ENCODE results near the gene LRRN4.

Gene LRRN4

DNA sequence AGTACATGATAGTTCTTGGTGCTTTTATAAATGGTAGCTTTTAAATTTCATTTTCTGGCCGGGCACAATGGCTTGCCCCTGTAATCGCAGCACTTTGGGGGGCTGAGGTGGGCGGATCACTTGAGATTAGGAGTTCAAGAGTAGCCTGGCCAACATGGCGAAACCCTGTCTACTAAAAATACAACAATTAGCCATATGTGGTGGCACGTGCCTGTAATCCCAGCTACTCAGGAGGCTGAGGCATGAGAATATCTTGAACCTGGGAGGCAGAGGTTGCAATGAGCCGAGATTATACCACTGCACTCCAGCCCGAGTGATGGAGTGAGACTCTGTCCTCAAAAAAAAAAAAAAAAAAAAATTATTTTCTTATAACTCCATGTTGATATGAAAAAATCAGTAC lies 36.0 kb downstream of the LRRN4 start:
- no peak for DNase-seq (ENCODE audit: low read depth)
- no peak overlapping the region for H3K4me3 ChIP-seq (ENCODE audit: low read length)
- TF ChIP-seq, protein P1, sequence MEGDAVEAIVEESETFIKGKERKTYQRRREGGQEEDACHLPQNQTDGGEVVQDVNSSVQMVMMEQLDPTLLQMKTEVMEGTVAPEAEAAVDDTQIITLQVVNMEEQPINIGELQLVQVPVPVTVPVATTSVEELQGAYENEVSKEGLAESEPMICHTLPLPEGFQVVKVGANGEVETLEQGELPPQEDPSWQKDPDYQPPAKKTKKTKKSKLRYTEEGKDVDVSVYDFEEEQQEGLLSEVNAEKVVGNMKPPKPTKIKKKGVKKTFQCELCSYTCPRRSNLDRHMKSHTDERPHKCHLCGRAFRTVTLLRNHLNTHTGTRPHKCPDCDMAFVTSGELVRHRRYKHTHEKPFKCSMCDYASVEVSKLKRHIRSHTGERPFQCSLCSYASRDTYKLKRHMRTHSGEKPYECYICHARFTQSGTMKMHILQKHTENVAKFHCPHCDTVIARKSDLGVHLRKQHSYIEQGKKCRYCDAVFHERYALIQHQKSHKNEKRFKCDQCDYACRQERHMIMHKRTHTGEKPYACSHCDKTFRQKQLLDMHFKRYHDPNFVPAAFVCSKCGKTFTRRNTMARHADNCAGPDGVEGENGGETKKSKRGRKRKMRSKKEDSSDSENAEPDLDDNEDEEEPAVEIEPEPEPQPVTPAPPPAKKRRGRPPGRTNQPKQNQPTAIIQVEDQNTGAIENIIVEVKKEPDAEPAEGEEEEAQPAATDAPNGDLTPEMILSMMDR (conservative IDR thresholded peaks at IDR 0.05; ENCODE audit: low read depth, low read length) = no peak

DNA sequence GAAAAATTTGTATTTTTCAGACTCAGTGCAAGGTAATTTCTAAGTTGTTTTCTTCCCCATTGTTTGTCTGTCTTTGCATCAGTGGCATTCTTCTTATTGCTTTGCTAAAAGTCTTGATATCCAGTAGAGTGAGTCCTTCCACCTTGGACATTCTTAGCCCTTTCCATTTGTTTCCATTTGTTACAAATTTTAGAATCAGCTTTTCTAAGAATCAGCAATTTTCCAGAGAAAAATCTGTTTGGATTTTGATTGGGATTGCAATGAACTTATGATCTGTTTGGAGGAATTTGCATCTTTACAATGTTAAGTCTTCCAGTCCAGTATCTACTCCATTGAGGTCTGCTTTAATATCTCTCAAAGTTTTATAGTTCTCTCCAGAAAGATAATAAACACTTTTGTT lies 36.4 kb downstream of the LRRN4 start:
- TF ChIP-seq, protein P1 (conservative IDR thresholded peaks at IDR 0.05; ENCODE audit: low read depth, low read length) = no peak
- no peak for DNase-seq (ENCODE audit: low read depth)
- no peak overlapping the region for H3K4me3 ChIP-seq (ENCODE audit: low read length)

DNA sequence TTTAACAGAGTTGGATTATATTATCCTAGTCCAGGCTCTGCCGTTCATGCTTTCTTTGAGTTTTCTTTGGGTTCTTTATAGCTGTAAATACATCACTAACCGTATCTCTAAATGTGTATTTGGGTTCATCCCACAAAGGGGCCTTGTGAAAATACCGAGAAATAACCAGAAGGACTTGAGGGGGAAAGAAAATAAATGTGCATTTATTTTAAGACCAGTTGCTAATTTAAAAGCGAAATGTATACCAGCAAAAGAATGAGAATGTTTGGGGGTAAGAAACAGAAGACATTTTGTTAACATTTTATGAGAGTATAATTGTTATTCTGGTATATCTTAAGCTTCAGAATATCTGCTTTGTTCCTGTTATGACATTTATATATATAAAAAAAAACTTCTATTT lies 38.9 kb downstream of the LRRN4 start:
- TF ChIP-seq, protein P1 (conservative IDR thresholded peaks at IDR 0.05; ENCODE audit: low read depth, low read length) = no peak
- H3K4me3 ChIP-seq (ENCODE audit: low read length) = no peak overlapping the region
- no peak for DNase-seq (ENCODE audit: low read depth)

DNA sequence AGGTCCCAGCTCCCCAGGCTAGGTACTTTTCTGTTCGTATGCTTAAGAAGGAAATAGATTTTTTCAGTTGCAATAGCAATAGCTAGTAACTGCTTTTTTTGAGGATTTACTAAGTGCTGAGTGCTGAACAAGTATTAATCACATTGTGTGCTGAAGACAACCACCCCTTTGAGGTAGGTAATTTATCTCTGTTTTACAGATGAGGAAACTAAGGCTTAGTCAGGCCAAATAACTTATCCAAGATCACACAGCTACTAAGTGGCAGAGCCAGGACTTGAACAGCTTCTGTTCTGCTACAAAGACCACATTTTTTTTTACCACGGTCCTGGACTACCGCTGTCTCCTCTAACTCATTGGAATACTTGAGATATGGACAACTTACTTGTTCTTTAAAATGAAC lies 39.8 kb downstream of the LRRN4 start:
- DNase-seq (ENCODE audit: low read depth) = no peak
- H3K4me3 ChIP-seq (ENCODE audit: low read length) = no peak overlapping the region
- TF ChIP-seq, protein P1 (conservative IDR thresholded peaks at IDR 0.05; ENCODE audit: low read depth, low read length) = no peak

DNA sequence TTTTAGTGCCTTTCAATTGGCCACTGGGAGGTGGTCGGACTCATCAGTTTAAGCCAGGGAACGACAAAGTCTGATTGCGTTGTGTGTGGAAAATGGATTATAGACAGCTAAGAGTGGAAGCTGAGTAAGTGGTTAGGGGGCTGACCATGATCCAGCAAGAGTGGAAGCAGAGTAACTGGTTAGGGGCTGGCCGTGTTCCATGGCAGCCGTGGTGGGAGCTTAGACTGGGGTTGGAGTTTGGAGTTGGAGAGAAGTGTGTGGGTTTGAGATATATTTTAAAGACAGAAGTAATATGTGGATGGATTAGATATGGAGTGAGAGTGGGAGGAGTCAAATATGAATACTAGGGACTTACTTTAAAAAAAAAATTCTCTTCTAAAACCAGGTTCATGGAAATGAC lies 41.7 kb downstream of the LRRN4 start:
- no peak for DNase-seq (ENCODE audit: low read depth)
- H3K4me3 ChIP-seq (ENCODE audit: low read length) = no peak overlapping the region
- TF ChIP-seq, protein P1 (conservative IDR thresholded peaks at IDR 0.05; ENCODE audit: low read depth, low read length) = no peak

DNA sequence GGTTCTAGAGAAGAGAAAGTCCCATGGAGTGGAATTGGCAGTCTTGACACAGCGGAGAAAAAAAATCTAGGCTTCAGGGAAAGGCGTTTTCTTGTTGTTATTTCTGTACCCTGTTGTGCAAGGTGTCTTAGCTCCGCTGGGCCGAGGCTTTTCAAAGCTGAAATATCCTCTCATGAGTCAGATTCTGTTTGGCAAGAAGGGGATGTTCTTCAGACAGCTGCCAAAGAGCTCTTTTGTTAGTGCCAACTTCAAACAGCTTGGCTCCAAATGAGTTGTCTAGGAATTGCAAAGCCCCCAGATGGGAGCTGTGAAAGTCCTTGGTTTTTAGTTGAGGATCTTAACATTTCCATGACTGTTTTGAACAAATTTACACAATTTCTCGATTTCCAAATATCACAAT lies 45.6 kb downstream of the LRRN4 start:
- TF ChIP-seq, protein P1 (conservative IDR thresholded peaks at IDR 0.05; ENCODE audit: low read depth, low read length) = no peak
- peak overlapping the region; percentile 85 for H3K4me3 ChIP-seq (ENCODE audit: low read length)
- DNase-seq (ENCODE audit: low read depth) = peak; percentile 85

DNA sequence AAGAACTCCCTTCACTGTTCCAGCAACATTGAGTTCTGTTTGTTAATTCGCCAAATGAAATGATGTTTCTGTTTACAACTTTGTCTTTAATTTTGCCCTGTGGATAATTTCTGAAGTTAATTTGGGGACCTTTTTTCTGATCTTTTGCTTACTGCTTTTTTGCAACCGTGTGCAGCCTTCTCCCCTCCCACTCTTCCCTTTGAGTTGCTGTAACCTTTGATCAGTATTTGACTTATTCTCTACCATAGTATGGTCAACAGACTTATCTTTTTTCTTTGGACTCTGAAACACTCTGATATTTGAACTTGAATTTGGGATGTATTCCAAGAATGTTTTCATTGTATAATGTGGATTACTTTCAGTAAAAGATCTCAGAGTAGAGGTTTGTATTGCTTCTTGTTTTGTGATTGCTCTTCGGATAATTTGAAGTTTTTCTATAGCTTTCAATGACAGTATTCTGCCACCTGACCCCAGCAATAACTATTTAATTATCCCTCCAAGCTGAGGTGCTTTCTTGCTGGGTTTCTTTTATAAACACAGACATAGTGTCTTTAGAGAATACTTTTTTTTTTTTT lies 46.2 kb downstream of the LRRN4 start:
- TF ChIP-seq, protein P1 (conservative IDR thresholded peaks at IDR 0.05; ENCODE audit: low read depth, low read length) = no peak
- H3K4me3 ChIP-seq (ENCODE audit: low read length) = peak overlapping the region; percentile 85
- no peak for DNase-seq (ENCODE audit: low read depth)
